Activated naive CD8-positive, alpha-beta T cell (primary cell): ENCODE measurements around the gene CFI.

Experiments
- H3K27ac Mint-ChIP-seq: one replicate; pipeline ENCODE4 v1.8.0; 2021; ENCODE audit warnings: mixed read lengths
- H3K27me3 Mint-ChIP-seq: one replicate; pipeline ENCODE4 v1.8.0; 2021; ENCODE audit warnings: mixed read lengths
- H3K36me3 Mint-ChIP-seq: one replicate; pipeline ENCODE4 v1.8.0; 2021; ENCODE audit warnings: mixed read lengths
- H3K4me1 Mint-ChIP-seq: one replicate; pipeline ENCODE4 v1.8.0; 2021; ENCODE audit warnings: low read depth, mixed read lengths
- H3K4me3 Mint-ChIP-seq: one replicate; pipeline ENCODE4 v1.8.0; 2021; ENCODE audit warnings: mild to moderate bottlenecking, mixed read lengths
- H3K9me3 Mint-ChIP-seq: one replicate; pipeline ENCODE4 v1.8.0; 2021; ENCODE audit warnings: low read depth, mixed read lengths

The CFI gene

GRCh38 chr4:109754093-109754857, 47.5 kb downstream of the CFI start:
- Mint-ChIP-seq H3K36me3 (no peaks in the 10 kb centered on the region), H3K4me3 (no peak overlapping the region), H3K4me1 (no peaks in the 10 kb centered on the region), H3K9me3 (no peaks in the 10 kb centered on the region), H3K27ac (no peak overlapping the region), H3K27me3 (peaks cover 1% of the 10 kb centered on the region)

- Mint-ChIP-seq H3K4me1 (no peaks in the 10 kb centered on the region), H3K36me3 (no peaks in the 10 kb centered on the region), H3K9me3 (no peaks in the 10 kb centered on the region), H3K27ac (no peak overlapping the region), H3K27me3 (no peaks in the 10 kb centered on the region), H3K4me3 (no peak overlapping the region)
These were observed 49.3 kb downstream of the CFI start for GRCh38 chr4:109752525-109752924.

- H3K27ac Mint-ChIP-seq = no peak overlapping the region
- H3K4me3 Mint-ChIP-seq = no peak overlapping the region
- no peaks in the 10 kb centered on the region for H3K4me1 Mint-ChIP-seq
- no peaks in the 10 kb centered on the region for H3K9me3 Mint-ChIP-seq
- no peaks in the 10 kb centered on the region for H3K27me3 Mint-ChIP-seq
- H3K36me3 Mint-ChIP-seq = no peaks in the 10 kb centered on the region
These were observed 49.9 kb downstream of the CFI start for GRCh38 chr4:109751852-109752251.

GRCh38 chr4:109750652-109751244, 51.1 kb downstream of the CFI start:
- H3K27me3 Mint-ChIP-seq = no peaks in the 10 kb centered on the region
- H3K27ac Mint-ChIP-seq = no peak overlapping the region
- H3K9me3 Mint-ChIP-seq = no peaks in the 10 kb centered on the region
- no peak overlapping the region for H3K4me3 Mint-ChIP-seq
- H3K4me1 Mint-ChIP-seq = no peaks in the 10 kb centered on the region
- H3K36me3 Mint-ChIP-seq = no peaks in the 10 kb centered on the region

GRCh38 chr4:109749388-109750082, 52.3 kb downstream of the CFI start:
- Mint-ChIP-seq H3K4me1 (no peaks in the 10 kb centered on the region), H3K27me3 (no peaks in the 10 kb centered on the region), H3K4me3 (no peak overlapping the region), H3K9me3 (no peaks in the 10 kb centered on the region), H3K36me3 (no peaks in the 10 kb centered on the region), H3K27ac (no peak overlapping the region)

GRCh38 chr4:109748114-109748513, 53.7 kb downstream of the CFI start:
- Mint-ChIP-seq H3K36me3 (no peaks in the 10 kb centered on the region), H3K4me1 (no peaks in the 10 kb centered on the region), H3K9me3 (no peaks in the 10 kb centered on the region), H3K27ac (no peak overlapping the region), H3K4me3 (no peak overlapping the region), H3K27me3 (no peaks in the 10 kb centered on the region)

GRCh38 chr4:109746728-109747127, 55.1 kb downstream of the CFI start:
- Mint-ChIP-seq H3K4me3 (no peak overlapping the region), H3K36me3 (no peaks in the 10 kb centered on the region), H3K4me1 (no peaks in the 10 kb centered on the region), H3K9me3 (no peaks in the 10 kb centered on the region), H3K27ac (no peak overlapping the region), H3K27me3 (no peaks in the 10 kb centered on the region)

GRCh38 chr4:109745830-109746229, 56.0 kb downstream of the CFI start:
- Mint-ChIP-seq H3K4me3 (no peak overlapping the region), H3K9me3 (no peaks in the 10 kb centered on the region), H3K36me3 (no peaks in the 10 kb centered on the region), H3K4me1 (no peaks in the 10 kb centered on the region), H3K27ac (no peak overlapping the region), H3K27me3 (no peaks in the 10 kb centered on the region)

GRCh38 chr4:109739547-109739946, 62.3 kb downstream of the CFI start:
- Mint-ChIP-seq H3K4me1 (no peaks in the 10 kb centered on the region), H3K27me3 (peaks cover 4% of the 10 kb centered on the region), H3K27ac (no peak overlapping the region), H3K36me3 (peaks cover 2% of the 10 kb centered on the region), H3K9me3 (no peaks in the 10 kb centered on the region), H3K4me3 (no peak overlapping the region)

- H3K4me1 Mint-ChIP-seq = no peaks in the 10 kb centered on the region
These were observed 63.5 kb downstream of the CFI start for GRCh38 chr4:109738104-109738872.

GRCh38 chr4:109735566-109736365, 66.0 kb downstream of the CFI start:
- peaks cover 2% of the 10 kb centered on the region for H3K36me3 Mint-ChIP-seq

More at GRCh38 chr4:109738104-109738872, 63.5 kb downstream of the CFI start:
- Mint-ChIP-seq H3K9me3 (no peaks in the 10 kb centered on the region), H3K36me3 (peaks cover 2% of the 10 kb centered on the region), H3K27me3 (peaks cover 4% of the 10 kb centered on the region), H3K4me3 (no peak overlapping the region), H3K27ac (no peak overlapping the region)

GRCh38 chr4:109733728-109734127, 68.1 kb downstream of the CFI start:
- Mint-ChIP-seq H3K27ac (no peak overlapping the region), H3K9me3 (no peaks in the 10 kb centered on the region), H3K4me1 (peaks cover 12% of the 10 kb centered on the region), H3K27me3 (peaks cover 1% of the 10 kb centered on the region), H3K4me3 (no peak overlapping the region), H3K36me3 (no peaks in the 10 kb centered on the region)

More at GRCh38 chr4:109735566-109736365, 66.0 kb downstream of the CFI start:
- H3K9me3 Mint-ChIP-seq = no peaks in the 10 kb centered on the region
- H3K4me1 Mint-ChIP-seq = peaks cover under 1% of the 10 kb centered on the region
- H3K4me3 Mint-ChIP-seq = no peak overlapping the region
- no peak overlapping the region for H3K27ac Mint-ChIP-seq
- H3K27me3 Mint-ChIP-seq = peaks cover 4% of the 10 kb centered on the region

GRCh38 chr4:109730619-109731545, 70.9 kb downstream of the CFI start:
- peak overlapping the region; percentile 84 for H3K4me3 Mint-ChIP-seq
- peaks cover 26% of the 10 kb centered on the region for H3K4me1 Mint-ChIP-seq
- H3K36me3 Mint-ChIP-seq = peaks cover 3% of the 10 kb centered on the region
- no peaks in the 10 kb centered on the region for H3K27me3 Mint-ChIP-seq
- peak overlapping the region; percentile 76 for H3K27ac Mint-ChIP-seq
- H3K9me3 Mint-ChIP-seq = no peaks in the 10 kb centered on the region
